ENCODE data around the gene S100A16.

DNA sequence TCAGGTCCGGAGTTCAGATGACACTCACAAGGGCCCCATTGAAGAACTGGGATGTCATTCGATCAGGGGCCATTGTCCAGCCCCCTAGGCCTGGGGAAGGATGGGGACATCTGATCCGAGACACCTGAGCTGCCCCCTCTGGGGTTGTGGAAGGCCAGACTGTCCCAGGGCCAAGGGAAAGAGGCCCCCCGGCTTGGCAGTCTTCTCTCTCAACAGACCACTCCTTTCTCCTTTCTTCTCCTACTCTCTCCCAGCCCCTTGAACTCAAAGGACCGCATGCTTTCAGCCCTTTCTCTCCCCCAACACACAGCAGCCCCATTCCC lies 16.4 kb upstream of the S100A16 start:
- TF ChIP-seq, protein P1, sequence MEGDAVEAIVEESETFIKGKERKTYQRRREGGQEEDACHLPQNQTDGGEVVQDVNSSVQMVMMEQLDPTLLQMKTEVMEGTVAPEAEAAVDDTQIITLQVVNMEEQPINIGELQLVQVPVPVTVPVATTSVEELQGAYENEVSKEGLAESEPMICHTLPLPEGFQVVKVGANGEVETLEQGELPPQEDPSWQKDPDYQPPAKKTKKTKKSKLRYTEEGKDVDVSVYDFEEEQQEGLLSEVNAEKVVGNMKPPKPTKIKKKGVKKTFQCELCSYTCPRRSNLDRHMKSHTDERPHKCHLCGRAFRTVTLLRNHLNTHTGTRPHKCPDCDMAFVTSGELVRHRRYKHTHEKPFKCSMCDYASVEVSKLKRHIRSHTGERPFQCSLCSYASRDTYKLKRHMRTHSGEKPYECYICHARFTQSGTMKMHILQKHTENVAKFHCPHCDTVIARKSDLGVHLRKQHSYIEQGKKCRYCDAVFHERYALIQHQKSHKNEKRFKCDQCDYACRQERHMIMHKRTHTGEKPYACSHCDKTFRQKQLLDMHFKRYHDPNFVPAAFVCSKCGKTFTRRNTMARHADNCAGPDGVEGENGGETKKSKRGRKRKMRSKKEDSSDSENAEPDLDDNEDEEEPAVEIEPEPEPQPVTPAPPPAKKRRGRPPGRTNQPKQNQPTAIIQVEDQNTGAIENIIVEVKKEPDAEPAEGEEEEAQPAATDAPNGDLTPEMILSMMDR (conservative IDR thresholded peaks at IDR 0.05 in 1 of 2, IDR thresholded peaks at IDR 0.05 in 1 of 2; ENCODE audit: extremely low read depth in 1 of 2, insufficient read depth in 1 of 2, low read depth in 1 of 2, low read length in 2 of 2) = no peak
- TF ChIP-seq EZH2 (IDR thresholded peaks at IDR 0.05; ENCODE audit: borderline replicate concordance, low read length) = no peak
